ENCODE measurements around the gene PTRH1.

Gene PTRH1

DNA sequence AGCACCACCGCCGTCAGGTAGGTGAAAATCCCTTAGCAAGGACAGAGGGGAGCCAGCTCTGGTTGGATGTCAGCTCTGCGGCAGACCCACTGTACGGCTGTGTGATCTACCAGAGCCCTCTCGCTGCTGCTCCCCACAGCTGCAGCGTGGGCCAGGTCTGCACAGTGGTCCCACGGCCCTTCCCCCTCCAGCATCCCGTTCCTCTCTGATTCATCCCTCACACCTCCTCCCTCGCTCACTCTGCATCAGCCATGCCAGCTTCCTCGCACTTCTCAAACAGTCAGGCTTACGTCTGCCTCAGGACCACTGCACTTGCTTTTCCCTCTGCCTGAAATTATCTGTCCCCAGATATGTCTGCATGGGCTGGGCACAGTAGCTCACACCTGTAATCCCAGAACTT is 35.2 kb downstream of the PTRH1 start:
- no peak for DNase-seq (ENCODE audit: low read depth)
- no peak overlapping the region for H3K4me3 ChIP-seq (ENCODE audit: low read depth, low read length)
- TF ChIP-seq, protein P1, sequence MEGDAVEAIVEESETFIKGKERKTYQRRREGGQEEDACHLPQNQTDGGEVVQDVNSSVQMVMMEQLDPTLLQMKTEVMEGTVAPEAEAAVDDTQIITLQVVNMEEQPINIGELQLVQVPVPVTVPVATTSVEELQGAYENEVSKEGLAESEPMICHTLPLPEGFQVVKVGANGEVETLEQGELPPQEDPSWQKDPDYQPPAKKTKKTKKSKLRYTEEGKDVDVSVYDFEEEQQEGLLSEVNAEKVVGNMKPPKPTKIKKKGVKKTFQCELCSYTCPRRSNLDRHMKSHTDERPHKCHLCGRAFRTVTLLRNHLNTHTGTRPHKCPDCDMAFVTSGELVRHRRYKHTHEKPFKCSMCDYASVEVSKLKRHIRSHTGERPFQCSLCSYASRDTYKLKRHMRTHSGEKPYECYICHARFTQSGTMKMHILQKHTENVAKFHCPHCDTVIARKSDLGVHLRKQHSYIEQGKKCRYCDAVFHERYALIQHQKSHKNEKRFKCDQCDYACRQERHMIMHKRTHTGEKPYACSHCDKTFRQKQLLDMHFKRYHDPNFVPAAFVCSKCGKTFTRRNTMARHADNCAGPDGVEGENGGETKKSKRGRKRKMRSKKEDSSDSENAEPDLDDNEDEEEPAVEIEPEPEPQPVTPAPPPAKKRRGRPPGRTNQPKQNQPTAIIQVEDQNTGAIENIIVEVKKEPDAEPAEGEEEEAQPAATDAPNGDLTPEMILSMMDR (IDR thresholded peaks at IDR 0.05; ENCODE audit: control insufficient read depth, extremely low read depth, insufficient read depth): no peak

DNA sequence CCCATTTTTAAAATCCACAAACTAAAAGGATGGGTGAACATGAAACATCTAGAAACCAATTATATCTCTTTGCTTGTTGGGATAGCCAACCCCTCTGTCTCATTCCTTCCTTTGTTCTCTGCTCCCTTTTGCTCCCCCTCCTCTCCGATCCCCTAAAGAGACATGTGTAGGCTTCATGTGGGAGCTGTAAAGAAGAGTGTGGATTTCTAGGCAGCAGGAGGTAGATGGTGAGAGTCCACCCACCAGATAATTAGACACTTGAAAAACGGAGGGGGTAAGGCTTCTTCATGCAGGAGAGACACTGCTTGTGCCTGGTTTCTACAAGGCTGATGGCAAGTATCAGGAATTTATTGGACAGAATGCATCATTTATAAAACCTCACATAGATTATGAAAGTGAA is 36.0 kb downstream of the PTRH1 start:
- TF ChIP-seq, protein P1 (IDR thresholded peaks at IDR 0.05; ENCODE audit: control insufficient read depth, extremely low read depth, insufficient read depth): no peak
- H3K4me3 ChIP-seq (ENCODE audit: low read depth, low read length): no peak overlapping the region
- DNase-seq (ENCODE audit: low read depth): no peak

DNA sequence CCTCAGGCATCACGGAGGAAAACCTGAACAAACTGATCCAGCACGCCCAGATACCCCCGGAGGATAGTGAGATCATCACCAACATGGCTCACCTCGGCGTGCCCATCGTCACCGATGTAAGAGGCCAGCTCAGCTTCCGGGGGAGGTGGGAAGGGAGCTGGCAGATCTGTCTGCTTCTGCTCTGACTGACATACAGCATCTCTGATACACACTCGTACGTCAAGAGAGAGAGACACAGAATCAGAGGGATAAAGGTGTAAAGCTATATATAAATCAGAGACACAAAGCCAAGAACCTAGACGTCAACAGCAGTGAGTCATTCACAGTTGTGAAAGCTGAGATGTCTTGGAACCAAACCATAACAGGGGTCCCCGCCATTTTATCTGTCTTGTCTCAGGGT is 38.8 kb downstream of the PTRH1 start:
- no peak overlapping the region for H3K4me3 ChIP-seq (ENCODE audit: low read depth, low read length)
- DNase-seq (ENCODE audit: low read depth): no peak
- TF ChIP-seq, protein P1 (IDR thresholded peaks at IDR 0.05; ENCODE audit: control insufficient read depth, extremely low read depth, insufficient read depth): no peak

DNA sequence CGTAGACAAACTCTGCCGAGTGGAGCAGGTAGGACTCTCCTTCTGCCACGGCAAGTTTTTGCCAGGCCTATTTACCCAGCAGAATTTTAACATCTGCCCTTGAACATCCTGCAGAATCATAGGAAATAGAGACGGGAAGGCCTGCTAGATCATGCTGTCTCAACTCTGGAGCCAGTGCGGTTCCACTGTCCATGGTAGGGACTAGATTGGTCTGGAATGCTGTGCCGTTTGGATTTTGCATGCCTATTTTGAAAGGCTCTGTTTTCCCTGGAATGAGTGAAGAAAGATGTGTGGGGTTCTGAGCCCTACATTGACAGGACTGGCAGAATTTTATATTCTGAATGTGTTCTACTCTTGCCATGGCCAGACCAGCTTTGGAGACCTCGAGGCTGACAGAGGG is 42.2 kb downstream of the PTRH1 start:
- TF ChIP-seq, protein P1 (IDR thresholded peaks at IDR 0.05; ENCODE audit: control insufficient read depth, extremely low read depth, insufficient read depth): no peak
- no peak for DNase-seq (ENCODE audit: low read depth)
- H3K4me3 ChIP-seq (ENCODE audit: low read depth, low read length): no peak overlapping the region

DNA sequence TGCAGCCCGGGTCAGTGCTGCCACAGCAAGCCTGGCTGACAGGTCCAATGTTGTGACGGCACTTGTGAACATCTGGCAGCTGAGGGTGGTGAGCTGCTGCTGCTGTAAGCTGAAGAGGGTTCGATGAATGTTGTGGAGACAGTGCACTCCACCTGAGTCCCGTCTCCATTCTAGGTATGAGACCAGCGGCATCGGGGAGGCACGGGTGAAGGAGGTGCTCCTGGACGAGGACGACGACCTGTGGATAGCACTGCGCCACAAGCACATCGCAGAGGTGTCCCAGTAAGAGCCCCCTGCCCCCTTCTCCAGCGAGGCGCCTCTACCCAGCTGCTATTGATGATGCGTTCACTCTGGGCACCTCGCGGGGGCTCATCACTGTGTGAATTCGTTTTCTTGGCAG is 47.6 kb downstream of the PTRH1 start:
- no peak for DNase-seq (ENCODE audit: low read depth)
- TF ChIP-seq, protein P1 (IDR thresholded peaks at IDR 0.05; ENCODE audit: control insufficient read depth, extremely low read depth, insufficient read depth): no peak
- H3K4me3 ChIP-seq (ENCODE audit: low read depth, low read length): no peak overlapping the region

DNA sequence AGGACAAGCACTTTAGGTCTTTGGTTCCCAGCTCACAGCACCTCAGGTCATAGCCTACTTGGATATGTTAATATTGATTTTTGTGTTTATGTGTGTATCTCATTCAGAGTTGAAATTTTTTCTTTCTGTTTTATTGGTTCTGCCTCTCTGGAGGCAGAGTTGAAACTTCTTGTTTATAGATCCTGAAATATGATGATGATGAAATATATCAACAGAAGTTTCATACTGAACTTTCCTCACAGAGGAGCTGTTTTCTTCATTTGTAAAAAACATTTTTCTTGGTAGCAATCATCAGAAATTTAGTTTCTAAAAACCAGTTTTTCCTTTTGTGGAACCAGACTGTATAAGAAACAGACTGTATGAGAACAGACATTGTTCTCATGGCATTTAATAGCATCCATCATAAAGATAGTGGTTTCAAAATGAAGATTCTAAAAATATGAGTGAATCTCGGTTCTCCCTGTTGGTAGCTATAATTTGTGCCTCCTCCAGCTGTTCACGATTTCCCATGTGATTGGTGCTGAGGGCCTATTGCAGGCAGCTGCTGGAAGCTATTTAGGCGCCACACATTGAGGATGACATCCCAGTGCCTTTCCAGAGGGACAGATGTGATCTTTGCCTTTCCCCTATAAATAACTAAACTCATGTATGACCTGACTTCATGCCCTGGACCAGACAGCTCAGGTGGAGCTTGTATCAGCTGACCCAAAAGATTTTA is 48.2 kb downstream of the PTRH1 start:
- DNase-seq (ENCODE audit: low read depth): peak; percentile 11
- H3K4me3 ChIP-seq (ENCODE audit: low read depth, low read length): no peak overlapping the region
- TF ChIP-seq, protein P1 (IDR thresholded peaks at IDR 0.05; ENCODE audit: control insufficient read depth, extremely low read depth, insufficient read depth): no peak
